ENCODE results near the gene SNAI1.

GRCh38 chr20:50038169-50038568, 55.4 kb downstream of the SNAI1 start:
- TF ChIP-seq CTCF (IDR thresholded peaks at IDR 0.05) (no peak), POLR2A (IDR thresholded peaks at IDR 0.05) (no peak)

Data from suprapubic skin (tissue), 3 donors.